Epithelial cell of esophagus (primary cell): Measurements from ENCODE around the gene R3HDM4.
A peak's percentile ranks its signal among the peaks of the same experiment; 100 is the strongest.
"Not testable (repeated sequence)": the region's sequence is repeated elsewhere in the genome, so short reads cannot be mapped to it uniquely, and the experiment has no call there.

ENCODE experiments used
- DNase-seq: peaks from one replicate; pipeline ENCODE4 v3.0.0; 2010; ENCODE audit warnings: low read depth
- H3K4me3 ChIP-seq: 2 replicates; pipeline ENCODE4 v1.5.1; 2011; ENCODE audit warnings: mild to moderate bottlenecking, low read length, control low read depth
- CTCF ChIP-seq: IDR thresholded peaks from 2 replicates; pipeline ENCODE4 v1.5.1; 2011; ENCODE audit warnings: low read depth, mild to moderate bottlenecking, low read length, control low read depth, inconsistent platforms; ENCODE audit not compliant: insufficient read depth; ENCODE audit errors: missing control alignments

R3HDM4 gene

DNA sequence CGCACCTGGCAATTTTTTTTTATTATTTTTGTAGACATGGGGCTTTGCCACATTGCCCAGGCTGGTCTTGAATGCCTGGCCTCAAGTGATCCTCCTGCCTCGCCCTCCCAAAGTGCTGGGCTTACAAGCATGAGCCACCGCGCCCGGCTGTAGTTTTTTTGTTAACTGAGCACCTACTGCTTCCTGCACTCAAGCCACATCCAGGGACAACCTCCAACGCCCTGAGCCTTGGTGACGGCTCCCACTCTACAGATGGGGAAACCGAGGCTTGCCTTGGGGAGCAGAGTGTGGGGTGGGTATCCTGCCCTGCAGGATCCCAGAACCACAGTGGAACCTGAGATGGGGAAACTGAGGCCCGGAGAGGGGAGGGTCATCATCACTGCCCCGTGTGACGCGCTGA is 57.9 kb downstream of the R3HDM4 start:
- DNase-seq, result no peak
- TF ChIP-seq CTCF, result no peak
- H3K4me3 ChIP-seq, result no peak overlapping the region

- no peak for DNase-seq
- H3K4me3 ChIP-seq, result no peak overlapping the region
- no peak for TF ChIP-seq CTCF
Observed at GRCh38 chr19:854549-854948, 58.5 kb downstream of the R3HDM4 start.

DNA sequence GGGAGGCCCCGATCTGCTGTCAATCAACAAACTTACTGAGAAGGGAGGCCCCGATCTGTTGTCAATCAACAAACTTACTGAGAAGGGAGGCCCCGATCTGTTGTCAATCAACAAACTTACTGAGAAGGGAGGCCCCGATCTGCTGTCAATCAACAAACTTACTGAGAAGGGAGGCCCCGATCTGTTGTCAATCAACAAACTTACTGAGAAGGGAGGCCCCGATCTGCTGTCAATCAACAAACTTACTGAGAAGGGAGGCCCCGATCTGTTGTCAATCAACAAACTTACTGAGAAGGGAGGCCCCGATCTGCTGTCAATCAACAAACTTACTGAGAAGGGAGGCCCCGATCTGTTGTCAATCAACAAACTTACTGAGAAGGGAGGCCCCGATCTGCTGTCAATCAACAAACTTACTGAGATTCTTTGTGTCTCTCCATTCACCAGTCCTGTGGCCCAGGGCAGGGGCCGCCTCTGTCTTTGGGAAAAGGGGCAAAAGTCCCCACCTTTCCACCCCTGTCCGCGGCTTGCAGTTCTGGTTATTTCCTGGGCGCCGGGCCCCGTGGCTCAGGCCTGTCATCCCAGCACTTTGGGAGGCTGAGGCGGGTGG is 59.3 kb downstream of the R3HDM4 start:
- not testable (repeated sequence) for DNase-seq, H3K4me3 ChIP-seq

GRCh38 chr19:853014-853585 is 59.9 kb downstream of the R3HDM4 start:
- DNase-seq, result no peak
- no peak overlapping the region for H3K4me3 ChIP-seq
- no peak for TF ChIP-seq CTCF

DNA sequence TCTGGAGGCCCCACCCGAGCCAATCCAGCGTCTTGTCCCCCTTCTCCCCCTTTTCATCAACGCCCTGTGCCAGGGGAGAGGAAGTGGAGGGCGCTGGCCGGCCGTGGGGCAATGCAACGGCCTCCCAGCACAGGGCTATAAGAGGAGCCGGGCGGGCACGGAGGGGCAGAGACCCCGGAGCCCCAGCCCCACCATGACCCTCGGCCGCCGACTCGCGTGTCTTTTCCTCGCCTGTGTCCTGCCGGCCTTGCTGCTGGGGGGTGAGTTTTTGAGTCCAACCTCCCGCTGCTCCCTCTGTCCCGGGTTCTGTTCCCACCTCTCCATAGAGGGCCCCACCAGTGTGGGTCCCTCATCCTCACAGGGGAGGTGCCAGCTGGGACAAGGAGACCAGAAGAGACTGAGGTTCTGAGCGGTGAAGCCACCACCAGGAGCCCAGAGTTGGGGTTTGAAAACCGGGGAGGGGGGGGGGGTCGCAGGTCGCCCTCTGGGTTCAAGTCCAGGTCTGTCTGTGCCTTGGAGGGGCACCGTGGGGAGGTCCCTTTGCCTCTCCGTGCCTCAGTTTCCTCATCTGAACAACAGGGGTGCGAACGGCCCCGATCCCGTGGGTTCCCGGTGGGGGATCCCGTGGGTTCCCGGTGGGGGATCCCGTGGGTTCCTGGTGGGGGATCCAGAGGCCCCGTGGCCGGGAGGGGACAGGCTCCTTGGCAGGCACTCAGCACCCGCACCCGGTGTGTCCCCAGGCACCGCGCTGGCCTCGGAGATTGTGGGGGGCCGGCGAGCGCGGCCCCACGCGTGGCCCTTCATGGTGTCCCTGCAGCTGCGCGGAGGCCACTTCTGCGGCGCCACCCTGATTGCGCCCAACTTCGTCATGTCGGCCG is 60.6 kb downstream of the R3HDM4 start, which contains the start of gene ELANE:
Gene ELANE, plus strand, starts transcription at position 168 of the 878 bp plus-strand sequence. Its CDS starts 26 bp downstream, at position 194.
- DNase-seq, result no peak
- no peak within 1 kb of the TSS for H3K4me3 ChIP-seq
- TF ChIP-seq CTCF, result no peak

- H3K4me3 ChIP-seq, result no peak overlapping the region
- no peak for TF ChIP-seq CTCF
- no peak for DNase-seq
Observed at GRCh38 chr19:850979-851335, 62.1 kb downstream of the R3HDM4 start.

DNA sequence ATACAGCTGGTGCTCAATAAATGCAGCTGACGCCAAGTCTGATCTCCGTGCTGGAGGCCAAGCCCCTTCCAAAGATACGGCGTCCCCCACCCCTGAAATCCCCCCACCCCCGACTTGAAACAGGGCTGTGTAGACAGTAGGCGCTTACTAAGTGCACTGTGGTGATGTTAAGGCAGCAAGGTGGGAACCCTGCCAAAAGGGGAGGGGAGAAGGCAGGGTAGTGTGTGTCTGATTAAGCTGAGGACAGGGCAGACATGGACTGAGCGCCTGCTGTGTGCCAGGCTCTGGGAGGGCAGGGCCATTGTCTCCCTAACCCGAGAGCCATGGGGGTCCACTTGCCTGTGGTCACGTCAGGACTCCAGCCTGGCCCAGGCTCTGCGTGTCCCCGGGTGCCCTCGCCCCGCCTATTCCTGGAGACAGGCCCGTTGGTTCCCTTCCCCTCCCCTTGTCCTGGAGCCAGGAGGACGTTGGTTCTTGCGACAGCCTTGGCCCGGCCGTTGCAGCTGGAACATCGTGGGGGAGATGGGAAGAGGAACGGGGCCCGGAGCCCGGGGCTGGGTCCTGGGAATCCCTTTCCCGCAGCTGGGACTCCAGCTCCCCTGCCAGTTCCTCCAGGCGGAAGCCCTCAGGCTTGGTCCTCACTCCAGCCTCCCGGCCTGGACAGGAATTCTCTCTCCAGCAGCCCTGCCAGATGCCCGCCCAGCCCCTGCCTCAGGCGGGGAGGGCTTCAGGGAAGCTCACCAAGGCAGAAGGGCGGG is 62.6 kb downstream of the R3HDM4 start:
- H3K4me3 ChIP-seq, result no peak overlapping the region
- TF ChIP-seq CTCF, result no peak
- peak; percentile 33 for DNase-seq

GRCh38 chr19:849195-849594 is 63.8 kb downstream of the R3HDM4 start:
- not testable (repeated sequence) for DNase-seq, H3K4me3 ChIP-seq
